K562 treated with DMSO at 1 percent for 12 hours (cell line): ENCODE results near the gene BIN2. TPM values are rescaled to one million over a fixed set of nuclear protein-coding genes. Genes with fewer than 3 reads are reported as not detected.

Experiments
- total RNA-seq: library from RNA; unstranded; fragments of 300-600 nt; gene quantifications from 2 replicates; pipeline ENCODE4 v1.2.3, GENCODE V29; 2022; ENCODE audit not compliant: insufficient read depth

Gene BIN2
- 0.42 TPM in 1 of 2 replicates, not detected in the other for total RNA-seq

GRCh38 chr12:51323966-51324895 is at the start of gene BIN2:
BIN2 (minus strand) TSS chr12:51324174; CDS start chr12:51324102, 72 bp downstream.

GRCh38 chr12:51346581-51346980 is 22.6 kb upstream of the BIN2 start, which contains the start of gene CELA1:
CELA1 (minus strand) TSS chr12:51346679; CDS start chr12:51346638, 41 bp downstream.

DNA sequence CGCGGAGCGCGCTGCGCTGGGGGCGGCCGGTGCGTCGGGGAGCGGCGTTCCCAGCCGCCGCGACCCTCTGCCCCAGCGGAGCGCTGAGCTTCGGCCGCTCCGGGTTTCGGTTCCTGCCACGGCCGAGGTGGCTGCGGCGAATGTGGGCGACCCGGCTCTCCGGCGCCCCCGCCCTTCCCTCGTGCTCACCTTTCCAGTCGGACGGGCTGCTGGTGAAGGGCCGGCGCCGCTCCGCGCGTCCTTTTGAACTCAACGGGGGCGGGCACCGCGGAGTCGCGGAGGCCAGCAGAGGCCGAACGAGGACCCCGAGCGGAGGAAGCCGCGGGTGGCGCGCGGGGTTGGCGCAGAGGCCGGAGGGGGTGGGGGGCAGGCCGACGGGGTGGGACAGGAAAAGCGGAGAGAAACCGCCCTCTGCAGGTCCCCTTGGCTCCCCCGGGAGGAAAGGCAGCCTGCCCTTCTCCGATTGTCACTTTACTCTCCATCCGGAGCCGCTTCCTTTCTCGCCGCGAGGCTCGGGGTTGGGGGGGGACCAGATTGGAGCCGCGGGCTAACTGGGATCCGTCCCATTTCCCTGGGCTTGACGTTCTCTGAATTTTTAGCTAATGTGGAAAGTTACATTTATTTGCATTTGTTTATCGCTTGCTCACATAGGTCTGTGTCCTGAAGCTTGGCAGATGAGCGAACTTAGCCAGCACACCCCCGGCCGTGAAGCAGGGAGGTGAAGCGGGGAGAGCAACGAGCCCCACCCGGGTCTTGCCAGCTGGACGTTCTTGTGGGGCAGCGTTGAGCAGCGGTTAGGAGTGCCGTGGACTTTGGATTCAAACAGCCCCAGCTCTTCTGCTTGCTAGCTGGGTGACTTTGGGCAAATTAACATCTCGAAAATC is 53.7 kb downstream of the BIN2 start, which contains the start of gene SMAGP:
SMAGP (minus strand) TSS at position 349 of the 884 bp plus-strand sequence. CDS start 1,137 bp downstream, outside the sequence.

DNA sequence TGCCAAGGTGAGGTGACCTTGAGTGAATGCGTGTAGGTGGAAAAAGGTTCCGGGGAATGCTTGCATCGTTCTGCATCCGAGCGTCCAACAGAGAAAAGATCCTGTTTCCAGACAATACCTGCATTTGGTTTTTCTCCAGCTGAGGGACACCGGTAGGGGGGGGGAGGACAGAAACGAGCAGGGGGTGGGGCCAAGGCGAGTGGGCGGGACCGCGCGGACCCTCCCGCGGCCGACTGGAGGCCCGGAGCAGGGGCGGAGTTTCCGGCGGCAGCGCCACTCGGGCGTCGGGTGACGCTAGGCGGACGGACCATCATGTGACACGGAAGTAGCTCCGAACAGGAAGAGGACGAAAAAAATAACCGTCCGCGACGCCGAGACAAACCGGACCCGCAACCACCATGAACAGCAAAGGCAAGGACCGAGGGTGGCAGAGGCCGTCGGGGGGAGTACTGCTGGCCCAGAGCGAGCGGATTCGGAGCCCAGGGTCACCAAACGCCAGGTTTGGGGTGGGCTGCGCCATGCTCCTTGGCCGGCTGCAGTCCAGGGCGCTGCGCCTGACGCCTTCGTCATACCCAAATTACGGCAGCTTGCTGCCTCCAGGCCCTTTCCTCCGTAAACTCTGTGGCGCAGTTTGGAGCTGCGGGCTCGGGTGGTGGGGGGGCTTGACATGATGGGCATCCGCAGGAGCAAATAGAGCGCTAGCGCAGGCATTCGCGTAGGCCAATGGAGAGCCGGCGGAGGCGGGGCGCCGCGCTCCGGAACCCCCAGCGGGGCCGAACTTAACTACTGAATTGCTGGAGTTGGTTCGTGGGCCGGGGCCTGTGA is 85.3 kb downstream of the BIN2 start, which contains the start of gene DAZAP2:
DAZAP2 (plus strand) TSS at position 317 of the 825 bp plus-strand sequence; CDS start at position 399, 82 bp downstream.

Other genes starting within 250 kb of the BIN2 start
- 8.3 and 25.6 TPM in 2 replicates for gene CSRNP2, start 240.6 kb downstream of the BIN2 start, total RNA-seq
- 8.0 and 17.6 TPM in 2 replicates for gene TFCP2, start 151.0 kb downstream of the BIN2 start, total RNA-seq
- 1.9 and 2.8 TPM in 2 replicates for gene POU6F1, start 106.1 kb downstream of the BIN2 start, total RNA-seq
- gene DAZAP2, start 85.3 kb downstream of the BIN2 start, total RNA-seq = 136 and 326 TPM in 2 replicates
- 25.1 and 29.9 TPM in 2 replicates for gene SMAGP, start 53.8 kb downstream of the BIN2 start, total RNA-seq
- not detected in 2 replicates for gene CELA1, start 22.5 kb upstream of the BIN2 start, total RNA-seq
- gene GALNT6, start 67.2 kb upstream of the BIN2 start, total RNA-seq = 1.7 and 7.1 TPM in 2 replicates
- gene SLC4A8, start 100.7 kb upstream of the BIN2 start, total RNA-seq = not detected in 2 replicates